WTC11 (cell line): ENCODE data around the gene EIF3F. TPM values are rescaled to one million over a fixed set of nuclear protein-coding genes. Genes with fewer than 3 reads are reported as not detected.

Experiments
- ATAC-seq: fragments of 200-7000 bp; cut with Tn5 transposase; 2 replicates; pipeline ENCODE4 v1.10.0; 2021; ENCODE audit warnings: mild to moderate bottlenecking, moderate library complexity
- CTCF ChIA-PET: fragments of 300-600 bp; sonication (Branson Sonifier 250); formaldehyde crosslinking; loops from one replicate; lab custom pipeline; 2021; ENCODE audit warnings: antibody characterized with exemption; lab: Charles Lee
- POLR2A ChIA-PET: fragments of 350-600 bp; sonication (Branson Sonifier 250); formaldehyde crosslinking; loops from one replicate; lab custom pipeline; 2021; ENCODE audit warnings: antibody characterized with exemption; lab: Charles Lee
- DNase-seq: peaks from one replicate; pipeline ENCODE4 v3.0.0; 2021; ENCODE audit warnings: low spot score
- H3K27ac Mint-ChIP-seq: 2 replicates; pipeline ENCODE4 v1.8.0; 2021; ENCODE audit warnings: mixed read lengths
- H3K27me3 Mint-ChIP-seq: 2 replicates; pipeline ENCODE4 v1.8.0; 2021; ENCODE audit warnings: low read depth, mild to moderate bottlenecking, moderate library complexity, mixed read lengths
- H3K36me3 Mint-ChIP-seq: 2 replicates; pipeline ENCODE4 v1.8.0; 2021; ENCODE audit warnings: mixed read lengths
- H3K4me1 Mint-ChIP-seq: 2 replicates; pipeline ENCODE4 v1.8.0; 2022; ENCODE audit warnings: mixed read lengths
- H3K4me3 Mint-ChIP-seq: 2 replicates; pipeline ENCODE4 v1.8.0; 2021; ENCODE audit warnings: mild to moderate bottlenecking, moderate library complexity, mixed read lengths
- H3K9me3 Mint-ChIP-seq: 2 replicates; pipeline ENCODE4 v1.8.0; 2021; ENCODE audit warnings: mixed read lengths
- ARID4B ChIP-seq: sonication (generic); formaldehyde crosslinking; IDR thresholded peaks from 2 replicates; pipeline ENCODE4 v1.8.0; 2023; ENCODE audit warnings: missing genetic modification reagents, mild to moderate bottlenecking, borderline replicate concordance
- ATF1 ChIP-seq: sonication (generic); formaldehyde crosslinking; IDR thresholded peaks from 2 replicates; pipeline ENCODE4 v1.8.1; 2023; ENCODE audit warnings: mild to moderate bottlenecking, moderate library complexity, missing genetic modification reagents
- ATF3 ChIP-seq: sonication (generic); formaldehyde crosslinking; conservative IDR thresholded peaks from 2 replicates; pipeline ENCODE4 v1.8.1; 2022; ENCODE audit warnings: mild to moderate bottlenecking, missing genetic modification reagents
- CBFB ChIP-seq: sonication (generic); formaldehyde crosslinking; IDR thresholded peaks from 2 replicates; pipeline ENCODE4 v1.8.1; 2022; ENCODE audit warnings: mild to moderate bottlenecking, low read depth, missing genetic modification reagents
- CREB1 ChIP-seq: sonication (generic); formaldehyde crosslinking; IDR thresholded peaks from 2 replicates; pipeline ENCODE4 v1.8.0; 2023; ENCODE audit warnings: mild to moderate bottlenecking, missing genetic modification reagents
- CREM ChIP-seq: sonication (generic); formaldehyde crosslinking; IDR thresholded peaks from 2 replicates; pipeline ENCODE4 v1.8.1; 2022; ENCODE audit warnings: mild to moderate bottlenecking, missing genetic modification reagents, moderate library complexity
- ERG ChIP-seq: fragments of 250-450 bp; sonication (Bioruptor Pico); IDR thresholded peaks from 2 replicates; pipeline ENCODE4 v1.8.0; 2021; ENCODE audit warnings: mild to moderate bottlenecking
- ETV6 ChIP-seq: sonication (generic); formaldehyde crosslinking; IDR thresholded peaks from 2 replicates; pipeline ENCODE4 v1.8.1; 2022; ENCODE audit warnings: mild to moderate bottlenecking, missing genetic modification reagents
- IRF2 ChIP-seq: sonication (generic); formaldehyde crosslinking; IDR thresholded peaks from 2 replicates; pipeline ENCODE4 v1.8.0; 2022; ENCODE audit warnings: low read depth, missing genetic modification reagents, borderline replicate concordance
- MYBL2 ChIP-seq: sonication (generic); formaldehyde crosslinking; IDR thresholded peaks from 2 replicates; pipeline ENCODE4 v1.8.1; 2023; ENCODE audit warnings: mild to moderate bottlenecking, moderate library complexity, missing genetic modification reagents
- RORB ChIP-seq: fragments of 250-450 bp; sonication (Bioruptor Pico); IDR thresholded peaks from 2 replicates; pipeline ENCODE4 v1.9.0; 2021; ENCODE audit warnings: mild to moderate bottlenecking
- SMAD4 ChIP-seq: sonication (generic); formaldehyde crosslinking; IDR thresholded peaks from 2 replicates; pipeline ENCODE4 v1.8.0; 2022; ENCODE audit warnings: mild to moderate bottlenecking, missing genetic modification reagents
- TCF7 ChIP-seq: sonication (generic); formaldehyde crosslinking; IDR thresholded peaks from 2 replicates; pipeline ENCODE4 v1.8.0; 2022; ENCODE audit warnings: mild to moderate bottlenecking, low read depth, missing genetic modification reagents, moderate library complexity
- USF2 ChIP-seq: sonication (generic); formaldehyde crosslinking; IDR thresholded peaks from 2 replicates; pipeline ENCODE4 v1.8.1; 2023; ENCODE audit warnings: mild to moderate bottlenecking, missing genetic modification reagents, moderate library complexity
- ZBTB43 ChIP-seq: sonication (generic); formaldehyde crosslinking; IDR thresholded peaks from 2 replicates; pipeline ENCODE4 v1.8.1; 2023; ENCODE audit warnings: mild to moderate bottlenecking, missing genetic modification reagents
- ZNF263 ChIP-seq: sonication (generic); formaldehyde crosslinking; IDR thresholded peaks from 2 replicates; pipeline ENCODE4 v1.8.1; 2022; ENCODE audit warnings: low read depth, mild to moderate bottlenecking, moderate library complexity, missing genetic modification reagents
- ZNF416 ChIP-seq: fragments of 250-450 bp; sonication (Bioruptor Pico); IDR thresholded peaks from 2 replicates; pipeline ENCODE4 v1.9.0; 2021; ENCODE audit warnings: mild to moderate bottlenecking, inconsistent platforms
- total RNA-seq: library from RNA; stranded (reverse); gene quantifications from 3 replicates; pipeline ENCODE4 v1.2.3, GENCODE V29; 2021

The EIF3F gene
- total RNA-seq, 1 experiment from 2014 or later, result 356 TPM

GRCh38 chr11:8039530-8040260, 52.6 kb downstream of the EIF3F start:
- Mint-ChIP-seq H3K27ac (no peak overlapping the region), H3K4me1 (no peaks in the 10 kb centered on the region), H3K4me3 (no peak overlapping the region), H3K36me3 (no peaks in the 10 kb centered on the region), H3K9me3 (peaks cover 12% of the 10 kb centered on the region), H3K27me3 (peaks cover under 1% of the 10 kb centered on the region)
- ATAC-seq, result no peak
- TF ChIP-seq ATF1 (CRISPR knock-in tag) (no peak), CREB1 (CRISPR knock-in tag) (no peak), ZNF416 (CRISPR knock-in tag) (no peak), SMAD4 (CRISPR knock-in tag) (no peak), ERG (CRISPR knock-in tag) (no peak), ZNF263 (CRISPR knock-in tag) (no peak), CREM (no peak), USF2 (no peak), ETV6 (CRISPR knock-in tag) (no peak), TCF7 (CRISPR knock-in tag) (no peak), ARID4B (CRISPR knock-in tag) (no peak), CBFB (CRISPR knock-in tag) (no peak), ATF3 (CRISPR knock-in tag) (no peak), RORB (no peak), ZBTB43 (CRISPR knock-in tag) (no peak), MYBL2 (CRISPR knock-in tag) (no peak), IRF2 (CRISPR knock-in tag) (no peak)
- POLR2A ChIA-PET, result no interaction called here
- CTCF ChIA-PET, result interaction anchor here (1.0 to 14.5 kb wide), 4 partner anchors 16 to 59 kb away, joined by 3 to 278 read pairs (median 16); no protein-coding TSS in a partner anchor
- DNase-seq, result no peak
